ENCODE data around the gene C1orf146.
"Not testable (repeated sequence)": the region's sequence is repeated elsewhere in the genome, so short reads cannot be mapped to it uniquely, and the experiment has no call there.

The C1orf146 gene

DNA sequence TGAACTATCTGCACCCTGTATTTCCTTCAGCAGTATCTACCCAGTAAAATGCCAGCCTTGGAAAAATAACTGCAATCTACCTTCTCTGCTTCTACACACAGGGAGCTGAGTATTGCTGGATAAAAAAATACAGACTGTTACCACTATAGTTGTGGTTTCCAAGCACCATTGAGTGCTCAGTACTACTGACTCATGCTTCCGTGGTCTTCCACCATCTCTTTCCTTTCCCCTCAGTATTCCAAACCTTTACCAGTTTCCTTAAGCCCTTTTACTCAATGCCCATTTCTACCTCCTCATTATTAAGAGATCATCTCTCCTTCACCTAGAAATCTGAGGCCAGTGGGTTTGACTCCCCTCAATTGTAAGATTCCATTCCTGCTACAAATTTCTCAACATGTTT is 57.2 kb downstream of the C1orf146 start:
- DNase-seq (ENCODE audit: low read depth) = no peak

DNA sequence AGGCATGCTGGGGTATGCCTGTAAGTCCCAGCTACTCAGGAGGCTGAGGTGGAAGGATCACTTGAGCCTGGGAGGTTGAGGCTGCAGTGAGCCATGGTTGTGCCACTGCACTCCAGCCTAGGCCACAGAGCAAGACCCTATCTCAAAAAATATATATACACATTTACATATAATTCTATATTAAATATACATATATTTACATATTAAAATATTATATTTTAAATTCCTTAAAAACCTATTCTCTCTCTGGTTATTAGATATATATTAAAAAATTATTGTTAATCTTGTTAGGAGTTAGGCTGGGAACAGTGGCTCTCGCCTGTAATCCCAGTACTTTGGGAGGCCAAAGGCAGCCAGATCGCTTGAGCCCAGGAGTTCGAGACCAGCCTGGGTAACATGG is 58.4 kb downstream of the C1orf146 start:
- no peak for DNase-seq (ENCODE audit: low read depth)

DNA sequence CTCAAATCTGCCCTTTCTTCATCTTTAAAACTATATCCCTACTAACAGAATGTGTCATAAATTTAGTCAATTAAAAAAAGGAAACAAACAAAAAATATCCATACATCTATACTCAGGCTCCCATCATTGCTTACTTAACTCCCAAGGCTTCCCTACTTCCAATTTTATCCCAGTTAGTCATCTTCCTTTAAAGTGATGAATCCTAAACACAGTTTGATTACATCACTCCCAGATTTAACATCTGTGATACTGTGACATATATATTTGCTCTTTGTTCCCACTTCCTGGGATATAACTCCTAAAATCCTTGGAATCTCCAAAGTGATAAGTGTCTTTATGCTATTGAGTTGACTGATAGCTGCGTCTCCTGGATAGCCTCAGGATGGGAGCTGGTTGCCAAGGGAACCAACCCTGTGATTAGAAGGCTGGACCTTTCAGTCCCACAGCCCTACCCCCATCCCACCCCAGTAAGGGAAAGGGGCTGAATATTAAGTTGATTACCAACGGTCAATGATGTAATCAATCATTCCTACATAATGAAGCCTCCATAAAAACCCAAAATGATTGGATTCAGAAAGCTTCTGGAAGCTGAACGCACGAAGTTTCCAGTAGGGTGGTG is 59.5 kb downstream of the C1orf146 start:
- no peak for DNase-seq (ENCODE audit: low read depth)

DNA sequence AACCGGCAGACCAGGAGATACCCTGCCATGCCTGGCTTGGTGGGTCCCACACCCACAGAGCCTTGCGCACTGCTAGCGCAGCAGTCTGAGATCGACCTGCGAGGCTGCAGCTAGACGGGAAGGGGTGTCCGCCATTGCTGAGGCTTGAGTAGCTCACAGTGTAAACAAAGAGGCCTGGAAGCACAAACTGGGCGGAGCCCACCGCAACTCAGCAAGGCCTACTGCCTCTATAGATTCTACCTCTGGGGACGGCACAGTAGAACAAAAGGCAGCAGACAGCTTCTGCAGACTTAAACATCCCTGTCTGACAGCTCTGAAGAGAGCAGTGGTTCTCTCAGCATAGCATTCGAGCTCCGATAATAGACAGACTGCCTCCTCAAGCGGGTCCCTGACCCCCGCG is 62.1 kb downstream of the C1orf146 start:
- not testable (repeated sequence) for DNase-seq (ENCODE audit: low read depth)

DNA sequence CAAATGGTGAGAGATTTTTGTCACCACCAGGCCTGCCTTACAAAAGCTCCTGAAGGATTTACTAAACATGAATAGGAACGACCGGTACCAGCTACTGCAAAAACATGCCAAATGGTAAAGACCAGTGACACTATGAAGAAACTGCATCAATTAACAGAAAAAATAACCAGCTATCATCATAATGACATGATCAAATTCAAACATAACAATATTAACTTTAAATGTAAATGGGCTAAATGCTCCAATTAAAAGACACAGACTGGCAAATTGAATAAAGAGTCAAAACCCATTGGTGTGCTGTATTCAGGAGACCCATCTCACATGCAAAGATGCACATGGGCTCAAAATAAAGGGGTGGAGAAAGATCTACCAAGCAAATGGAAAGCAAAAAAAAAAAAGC is 63.7 kb downstream of the C1orf146 start:
- not testable (repeated sequence) for DNase-seq (ENCODE audit: low read depth)

DNA sequence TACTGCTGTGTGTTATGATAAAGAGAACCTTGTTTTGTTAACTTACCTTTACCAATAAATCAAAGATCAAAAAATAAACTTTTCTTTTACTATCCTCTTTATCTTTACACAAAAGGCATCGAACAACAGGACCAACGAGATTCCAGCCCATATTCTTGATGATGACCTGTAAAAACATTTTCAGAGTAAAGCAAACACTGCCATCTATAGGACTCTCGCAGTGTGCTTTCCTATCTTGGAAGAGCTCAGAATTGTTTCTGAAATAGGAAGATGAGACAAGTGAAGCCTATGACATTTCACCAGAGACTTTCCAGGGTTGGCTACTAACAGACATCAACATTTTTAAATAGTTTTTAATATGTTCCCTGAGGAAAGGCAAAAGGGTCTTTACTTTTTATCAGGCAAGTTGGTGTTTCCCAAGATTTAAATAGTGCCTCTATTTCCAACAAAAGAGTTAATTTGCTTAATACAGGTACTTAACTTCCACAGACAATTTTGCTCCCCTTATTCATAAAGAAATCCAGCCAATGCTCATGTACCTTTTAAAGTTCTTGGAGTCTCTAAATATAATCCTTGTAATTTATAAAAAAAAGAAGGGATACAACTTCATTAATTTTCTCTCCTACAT is 73.8 kb downstream of the C1orf146 start:
- no peak for DNase-seq (ENCODE audit: low read depth)
